ENCODE results near the gene MAPRE2.
"Not testable (repeated sequence)": the region's sequence is repeated elsewhere in the genome, so short reads cannot be mapped to it uniquely, and the experiment has no call there.

The MAPRE2 gene

DNA sequence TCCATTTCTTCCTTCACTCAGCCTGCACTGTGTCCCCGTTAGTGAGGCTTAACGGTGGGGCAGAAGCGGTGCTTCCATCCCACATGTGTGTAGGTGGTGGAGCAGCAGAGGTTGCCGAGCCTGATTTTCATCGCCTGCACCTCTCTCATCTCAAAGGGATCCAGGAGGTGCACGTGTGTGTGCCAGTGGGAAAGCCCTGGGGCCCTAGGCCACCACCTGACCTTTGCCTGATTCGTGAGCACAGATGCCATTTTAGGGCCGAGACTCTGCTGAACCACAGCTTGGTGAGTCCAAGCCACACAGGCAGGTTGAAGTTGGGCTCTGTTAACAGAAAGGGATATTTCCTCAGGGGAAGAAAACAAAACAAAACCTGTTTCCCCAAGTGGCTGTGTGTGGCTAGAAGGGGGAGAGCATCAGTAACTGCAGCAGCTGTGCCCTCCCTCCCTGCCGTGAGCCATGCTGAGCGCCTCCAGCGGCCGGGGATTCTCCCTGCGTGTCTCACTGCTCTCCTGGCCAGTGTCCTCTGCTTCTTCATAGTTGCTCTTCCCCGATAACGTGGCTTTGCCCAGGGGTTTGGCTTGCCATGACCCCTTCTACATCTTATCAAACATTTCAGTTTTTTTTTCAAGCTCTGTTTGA lies 81.5 kb downstream of the MAPRE2 start:
- DNase-seq (ENCODE audit: low read depth), result no peak

DNA sequence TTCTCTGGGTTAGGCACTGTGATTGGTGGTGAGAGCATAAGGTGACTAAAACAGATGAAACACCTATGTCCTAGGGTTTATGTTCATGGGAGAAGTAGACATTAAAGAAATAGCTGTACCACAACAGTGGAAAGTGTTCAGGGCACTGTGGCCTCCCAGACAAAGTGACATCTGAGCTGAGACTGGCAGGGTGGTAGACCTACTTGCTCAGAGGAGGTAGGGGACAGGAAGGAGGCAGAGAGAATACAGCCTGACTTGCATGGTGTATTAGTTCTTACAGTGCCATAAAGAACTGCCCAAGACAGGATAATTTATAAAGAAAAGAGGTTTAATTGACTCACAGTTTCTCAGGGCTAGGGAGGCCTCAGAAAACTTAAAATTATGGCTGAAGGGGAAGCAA lies 82.6 kb downstream of the MAPRE2 start:
- DNase-seq (ENCODE audit: low read depth), result no peak

DNA sequence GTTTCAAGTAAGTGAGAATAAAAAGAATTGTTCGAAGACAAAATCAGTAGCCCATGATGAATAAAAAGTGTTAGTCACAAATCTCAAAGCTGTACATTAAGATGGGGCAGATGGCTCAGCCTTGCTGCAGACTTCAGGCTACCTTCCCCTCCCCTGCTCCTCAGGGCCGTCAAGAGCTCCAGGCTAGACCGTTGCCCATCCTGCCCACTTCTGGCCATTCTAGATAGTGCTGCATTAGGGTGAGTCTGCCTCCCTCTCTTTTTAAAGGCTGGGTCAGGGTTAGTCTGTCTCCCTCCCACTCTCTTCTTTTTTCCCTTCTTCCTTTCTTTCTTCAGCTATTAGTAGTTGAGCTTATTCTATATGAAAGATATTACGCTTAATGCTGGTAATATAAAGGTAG lies 86.0 kb downstream of the MAPRE2 start:
- DNase-seq (ENCODE audit: low read depth), result no peak

DNA sequence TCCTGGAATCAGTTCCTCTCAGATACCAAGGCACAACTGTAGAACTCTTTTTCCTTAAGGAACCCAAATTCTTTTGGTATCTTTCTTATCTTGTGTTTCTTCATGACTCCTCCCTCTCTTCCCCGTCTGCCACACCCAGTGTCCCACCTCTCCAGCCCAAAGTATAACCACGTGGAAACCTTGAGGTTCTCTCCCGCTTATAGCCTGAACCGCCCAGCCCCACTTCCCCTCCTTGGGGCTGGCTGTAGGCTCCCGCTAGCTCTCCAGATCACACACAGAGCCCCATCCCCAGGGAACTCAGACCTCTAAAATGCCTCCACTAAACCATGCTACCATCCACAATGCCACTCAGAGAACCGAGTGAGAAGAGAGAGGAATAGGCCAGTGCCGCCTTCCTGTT lies 87.5 kb downstream of the MAPRE2 start:
- no peak for DNase-seq (ENCODE audit: low read depth)

DNA sequence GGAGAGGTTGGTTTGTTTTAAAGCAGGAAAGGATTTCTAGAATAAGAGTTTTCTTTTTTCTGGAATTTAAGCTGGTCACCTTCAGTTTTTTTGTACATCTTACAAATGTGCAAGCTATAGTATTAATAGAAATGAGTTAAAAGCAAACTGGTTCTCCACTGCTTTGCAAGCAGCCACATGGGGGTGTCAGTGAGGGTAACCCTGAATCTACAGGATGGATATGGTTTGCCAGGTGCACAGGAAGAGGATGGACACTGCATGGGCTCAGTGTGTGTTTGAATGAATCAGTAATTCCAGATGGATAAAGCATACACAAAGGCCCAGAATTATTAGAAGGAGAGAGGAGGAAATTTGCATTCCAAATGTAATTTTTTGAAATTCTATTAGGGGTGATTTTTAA lies 89.0 kb downstream of the MAPRE2 start:
- no peak for DNase-seq (ENCODE audit: low read depth)

DNA sequence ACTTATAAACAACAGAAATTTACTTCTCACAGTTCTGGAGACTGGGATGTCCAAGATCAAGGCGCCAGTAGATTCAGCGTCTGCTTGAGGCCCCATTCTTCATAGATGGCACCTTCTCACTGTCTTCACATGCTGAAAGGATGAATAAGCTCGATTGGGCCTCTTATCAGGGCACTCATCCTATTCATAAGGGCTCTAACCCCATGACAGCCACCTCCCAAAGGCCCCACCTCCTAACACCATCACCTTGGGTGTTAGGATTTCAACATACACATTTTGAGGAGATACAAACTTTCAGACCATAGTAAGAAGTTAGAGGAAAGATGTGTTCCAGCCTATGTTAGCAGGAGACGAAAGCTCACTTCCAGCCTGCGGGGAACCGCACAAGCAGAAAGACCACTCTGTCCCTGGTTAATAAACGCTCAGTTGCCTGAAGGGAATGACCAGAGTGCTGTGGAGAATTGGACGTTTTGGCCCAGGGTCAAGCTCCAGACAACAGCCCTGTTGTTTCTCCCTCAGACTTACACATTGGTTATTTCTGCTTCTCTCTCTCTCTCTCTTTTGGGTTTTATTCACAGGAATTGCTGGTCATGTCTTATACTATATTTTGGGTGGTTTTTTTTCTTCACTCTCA lies 90.3 kb downstream of the MAPRE2 start:
- DNase-seq (ENCODE audit: low read depth), result no peak

DNA sequence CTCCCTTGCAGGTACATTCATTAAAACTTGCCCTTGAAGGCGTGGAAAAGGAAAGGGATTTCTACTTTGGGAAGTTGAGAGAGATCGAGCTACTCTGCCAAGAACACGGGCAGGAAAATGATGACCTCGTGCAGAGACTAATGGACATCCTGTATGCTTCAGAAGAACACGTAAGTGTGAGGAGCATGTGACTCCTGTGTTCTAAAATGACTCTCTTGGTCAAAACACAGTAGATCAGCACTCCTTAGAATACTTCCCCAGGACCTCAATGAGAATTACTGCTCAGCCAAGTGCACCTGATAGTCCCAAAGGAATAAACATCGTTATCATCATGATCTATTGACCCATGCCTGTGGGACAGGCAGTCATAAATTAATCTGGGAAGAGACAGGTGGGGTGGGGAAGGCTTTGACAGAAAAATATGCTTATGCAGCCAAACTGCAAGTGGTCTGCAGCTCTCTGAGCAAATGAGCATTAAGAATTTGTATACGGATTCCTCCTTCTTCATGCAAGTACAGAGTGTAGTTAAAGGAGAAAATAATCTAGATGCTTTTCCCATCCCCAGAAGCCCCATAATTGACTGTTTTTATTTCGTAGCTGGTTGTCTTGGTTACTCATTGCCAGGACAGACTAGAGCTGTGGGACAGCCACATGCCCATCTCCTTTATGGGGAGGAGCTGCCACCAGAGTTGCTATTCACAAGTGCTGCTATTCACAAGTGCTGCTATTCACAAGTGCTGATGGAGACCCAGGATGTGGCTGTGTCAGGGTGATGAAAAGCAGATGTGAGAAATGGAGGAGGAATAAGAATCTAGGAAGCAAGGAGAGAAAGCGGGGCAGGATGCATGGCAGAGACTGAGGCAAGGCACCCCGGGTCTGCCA lies 91.0 kb downstream of the MAPRE2 start:
- DNase-seq (ENCODE audit: low read depth), result no peak

DNA sequence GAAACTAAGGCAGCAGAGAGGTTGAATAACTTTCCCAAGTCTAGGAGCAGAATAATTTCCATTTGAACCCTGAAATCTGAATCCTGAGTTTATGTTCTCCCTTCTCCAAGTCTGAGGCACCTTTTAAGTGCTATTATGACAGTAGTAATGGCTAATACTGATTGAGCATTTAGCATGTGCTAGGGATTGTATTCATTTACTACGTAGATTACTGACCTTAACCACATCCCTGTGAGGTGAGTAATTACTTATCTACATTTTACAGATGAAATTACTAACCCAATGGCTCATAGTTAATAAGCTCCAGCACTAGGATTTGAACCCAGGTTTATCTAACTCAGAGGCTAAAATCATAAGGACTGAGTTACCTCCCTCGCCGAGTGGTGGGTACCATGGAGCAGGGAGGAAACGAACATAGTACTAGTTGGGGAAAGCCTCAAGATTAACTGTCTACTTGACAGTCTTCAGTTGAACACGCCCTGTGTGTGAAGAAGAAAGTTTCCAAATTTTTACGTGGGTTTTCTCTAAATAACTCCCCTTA lies 93.0 kb downstream of the MAPRE2 start:
- DNase-seq (ENCODE audit: low read depth), result no peak

DNA sequence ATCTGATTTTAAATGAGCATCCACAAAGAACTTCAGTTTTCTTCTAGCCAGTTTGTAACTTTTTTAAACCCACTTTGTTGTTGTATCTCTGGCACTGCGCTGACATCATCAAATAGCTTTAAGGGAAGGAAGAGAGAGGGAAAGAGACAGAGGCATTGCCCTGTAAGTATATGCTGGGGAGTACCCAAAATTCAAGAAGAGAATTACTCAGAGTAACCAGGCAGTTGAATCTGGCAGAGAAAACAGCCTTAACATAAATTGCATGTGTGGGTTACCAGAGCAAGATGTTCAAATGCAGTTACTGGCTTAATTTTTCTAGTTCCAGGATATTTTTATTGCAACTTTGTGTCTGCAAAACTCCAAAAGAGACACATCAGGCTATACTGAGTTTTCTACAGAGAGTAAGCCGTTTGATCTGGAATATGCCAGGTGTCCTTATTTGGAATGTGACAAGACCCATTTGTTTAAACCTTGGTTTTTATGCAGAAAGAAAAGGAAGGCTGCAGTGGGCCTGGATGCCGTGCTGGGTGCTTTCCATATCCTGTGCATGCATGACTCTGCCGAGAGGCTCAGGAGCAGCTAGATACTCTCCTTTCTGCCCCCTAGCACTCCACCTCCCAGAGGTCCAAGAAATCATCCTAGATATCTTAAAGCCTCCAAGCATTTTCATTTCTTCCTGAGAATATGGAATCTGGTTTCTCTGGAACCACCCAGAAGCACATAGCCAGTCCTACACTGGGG lies 93.7 kb downstream of the MAPRE2 start:
- DNase-seq (ENCODE audit: low read depth), result no peak

DNA sequence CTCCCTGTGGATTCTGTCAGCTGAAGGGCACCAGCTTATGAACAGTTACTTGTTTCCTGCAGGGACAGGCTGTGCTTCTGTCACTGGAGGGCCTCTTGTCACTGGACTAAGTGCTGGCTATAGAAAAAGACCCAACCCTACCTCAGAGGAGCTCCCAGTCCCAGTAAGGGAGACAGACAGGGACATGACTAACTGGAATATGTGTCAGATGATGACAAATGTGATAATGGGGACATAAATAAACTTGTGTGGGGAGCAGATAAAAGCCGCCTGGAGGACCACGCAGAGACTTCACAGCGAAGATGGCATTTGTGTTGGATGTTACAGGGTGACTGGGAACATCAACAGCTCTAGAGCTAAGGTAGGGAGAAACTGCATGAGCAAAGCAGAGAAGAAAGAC lies 95.0 kb downstream of the MAPRE2 start:
- no peak for DNase-seq (ENCODE audit: low read depth)

DNA sequence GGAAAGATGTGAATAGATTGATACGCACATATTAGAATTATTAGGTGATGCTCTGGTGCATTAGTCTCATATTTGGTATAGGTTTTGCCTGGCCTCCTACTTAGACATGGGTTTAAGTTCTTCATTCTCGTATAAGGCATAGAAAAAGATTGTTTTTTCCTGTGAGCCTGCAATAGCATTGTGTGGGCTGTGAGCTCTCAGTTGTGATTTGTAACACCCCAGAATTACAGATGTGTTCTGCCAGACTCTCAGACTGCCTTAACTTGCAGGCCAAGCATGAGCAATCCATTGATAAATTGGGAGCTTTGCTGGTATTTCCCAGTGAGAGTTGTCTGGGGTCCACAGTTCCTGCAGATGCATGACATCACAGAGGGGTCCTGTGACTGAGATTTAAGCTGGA lies 95.7 kb downstream of the MAPRE2 start:
- DNase-seq (ENCODE audit: low read depth), result no peak

DNA sequence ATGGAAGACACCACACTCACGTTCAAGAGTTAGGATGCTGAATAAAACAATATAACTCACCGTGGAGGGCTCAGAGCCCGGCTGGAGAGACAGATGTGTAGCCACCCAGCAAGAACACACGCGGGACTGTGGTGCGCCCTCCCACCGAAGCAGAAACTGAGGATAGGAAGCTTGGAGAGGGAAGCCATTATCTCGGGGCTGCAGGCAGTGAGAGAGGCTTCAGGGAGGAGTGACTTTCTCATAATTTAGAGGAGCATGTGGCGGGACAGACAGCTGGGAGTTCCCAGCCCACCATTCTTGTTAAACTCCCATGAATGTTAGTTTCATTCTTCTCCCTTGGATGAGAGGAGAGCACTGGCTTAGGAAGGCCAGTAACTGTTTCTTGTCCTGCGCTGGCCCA lies 96.4 kb downstream of the MAPRE2 start:
- DNase-seq (ENCODE audit: low read depth), result no peak

DNA sequence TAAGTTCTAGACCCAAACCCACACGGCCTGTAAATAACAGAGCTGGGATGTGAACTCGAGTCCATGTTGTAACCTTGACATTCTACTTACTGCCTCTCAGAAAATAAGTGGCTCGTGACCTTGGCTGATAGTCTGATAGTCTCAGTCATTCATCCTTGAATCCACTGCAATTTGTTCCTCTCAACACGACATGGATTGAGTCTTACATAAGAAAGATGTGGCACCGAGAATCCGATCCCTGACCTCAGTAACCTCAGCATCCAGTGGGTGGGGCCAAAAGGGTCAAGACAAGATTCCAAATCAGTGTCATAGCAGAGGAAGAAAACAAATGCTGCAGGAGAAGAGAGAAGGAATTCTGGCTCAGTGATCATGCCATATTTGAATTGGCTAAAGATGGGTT lies 97.6 kb downstream of the MAPRE2 start:
- no peak for DNase-seq (ENCODE audit: low read depth)

DNA sequence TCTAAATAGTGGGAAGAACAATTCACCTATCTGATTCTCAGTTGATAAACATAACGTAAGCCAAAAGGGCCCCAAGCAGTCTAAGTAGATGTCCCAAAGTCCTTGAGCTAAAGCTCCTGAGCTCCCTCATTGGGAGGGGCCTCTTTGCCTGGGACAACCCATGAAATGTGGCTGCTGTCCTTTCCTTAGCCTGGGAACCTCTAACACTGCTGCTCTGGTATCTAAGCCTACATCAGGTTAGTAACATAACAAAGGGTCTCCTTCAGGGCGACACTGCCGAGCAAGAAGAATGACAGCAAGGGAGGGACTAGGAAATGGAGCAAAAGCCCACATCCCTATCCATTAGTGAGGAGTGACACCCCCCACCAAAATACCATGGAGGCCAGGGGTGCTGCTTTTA lies 98.3 kb downstream of the MAPRE2 start:
- DNase-seq (ENCODE audit: low read depth), result no peak

DNA sequence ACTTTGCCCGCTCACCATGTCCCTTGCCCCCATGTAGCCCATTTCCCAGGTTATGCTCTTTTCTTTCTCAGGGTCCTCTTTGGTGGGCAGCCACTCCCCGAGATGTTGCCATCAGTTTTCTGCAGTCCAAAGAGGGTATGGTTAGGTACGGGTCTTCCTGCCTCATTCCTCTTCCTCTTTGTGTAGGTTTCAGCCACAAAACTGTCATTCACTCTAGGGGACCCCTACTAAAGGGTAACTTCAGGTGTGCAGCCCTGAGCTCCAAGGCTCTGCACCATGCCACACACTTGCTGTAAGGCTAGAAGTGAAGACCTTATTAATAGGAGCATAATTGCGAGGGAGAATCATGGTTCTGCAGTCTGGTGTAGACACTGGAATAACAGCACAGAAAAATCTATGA lies 99.9 kb downstream of the MAPRE2 start:
- DNase-seq (ENCODE audit: low read depth), result no peak

DNA sequence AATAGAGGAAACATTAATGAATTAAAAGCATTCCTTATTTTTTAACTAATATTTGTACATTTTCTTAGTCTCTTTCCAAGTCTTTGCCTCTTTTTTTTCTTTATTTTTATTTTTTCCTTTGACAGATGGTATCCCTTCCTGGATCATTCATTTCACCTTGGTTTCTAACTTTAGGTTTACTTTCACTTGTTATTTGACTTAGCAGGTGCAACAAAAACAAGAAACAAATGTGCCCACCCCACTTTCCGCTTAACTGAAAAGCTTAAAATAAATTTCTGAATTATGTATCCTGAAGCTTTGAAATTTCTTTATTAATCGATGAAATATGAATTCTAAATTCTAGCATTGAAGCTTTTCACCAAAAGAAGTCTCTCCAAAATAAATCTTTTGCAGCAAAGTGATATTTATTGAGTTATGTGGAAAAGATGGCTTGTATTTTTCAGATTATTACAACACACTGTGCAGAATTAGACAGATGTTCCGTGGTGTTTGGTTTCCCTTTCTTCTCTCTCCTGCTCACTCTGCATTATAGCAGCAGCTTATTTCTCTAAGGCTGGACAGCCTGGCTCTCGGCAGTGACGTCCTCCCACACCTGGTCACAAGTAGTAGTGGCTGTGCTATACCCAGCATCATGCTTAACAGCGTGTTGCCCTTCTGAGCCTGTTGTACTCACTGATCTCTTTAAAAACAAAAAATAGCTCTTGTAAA lies 100.5 kb downstream of the MAPRE2 start:
- no peak for DNase-seq (ENCODE audit: low read depth)

DNA sequence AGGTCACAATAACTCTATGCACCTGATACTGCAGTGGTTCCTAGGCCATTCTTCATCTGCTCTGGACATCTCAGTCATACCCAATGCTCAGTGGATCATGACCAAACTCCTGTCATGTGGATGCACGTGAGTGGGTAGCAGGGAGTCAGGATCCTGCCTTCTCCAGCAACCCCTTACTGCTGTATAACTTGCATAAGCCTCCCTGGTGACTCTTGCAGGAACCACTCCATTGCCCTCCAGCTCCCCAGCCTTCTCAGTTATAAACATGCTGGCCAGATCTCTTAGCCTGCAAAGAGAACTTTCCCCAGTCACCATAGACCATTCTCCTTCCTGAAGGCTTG lies 101.0 kb downstream of the MAPRE2 start:
- no peak for DNase-seq (ENCODE audit: low read depth)

DNA sequence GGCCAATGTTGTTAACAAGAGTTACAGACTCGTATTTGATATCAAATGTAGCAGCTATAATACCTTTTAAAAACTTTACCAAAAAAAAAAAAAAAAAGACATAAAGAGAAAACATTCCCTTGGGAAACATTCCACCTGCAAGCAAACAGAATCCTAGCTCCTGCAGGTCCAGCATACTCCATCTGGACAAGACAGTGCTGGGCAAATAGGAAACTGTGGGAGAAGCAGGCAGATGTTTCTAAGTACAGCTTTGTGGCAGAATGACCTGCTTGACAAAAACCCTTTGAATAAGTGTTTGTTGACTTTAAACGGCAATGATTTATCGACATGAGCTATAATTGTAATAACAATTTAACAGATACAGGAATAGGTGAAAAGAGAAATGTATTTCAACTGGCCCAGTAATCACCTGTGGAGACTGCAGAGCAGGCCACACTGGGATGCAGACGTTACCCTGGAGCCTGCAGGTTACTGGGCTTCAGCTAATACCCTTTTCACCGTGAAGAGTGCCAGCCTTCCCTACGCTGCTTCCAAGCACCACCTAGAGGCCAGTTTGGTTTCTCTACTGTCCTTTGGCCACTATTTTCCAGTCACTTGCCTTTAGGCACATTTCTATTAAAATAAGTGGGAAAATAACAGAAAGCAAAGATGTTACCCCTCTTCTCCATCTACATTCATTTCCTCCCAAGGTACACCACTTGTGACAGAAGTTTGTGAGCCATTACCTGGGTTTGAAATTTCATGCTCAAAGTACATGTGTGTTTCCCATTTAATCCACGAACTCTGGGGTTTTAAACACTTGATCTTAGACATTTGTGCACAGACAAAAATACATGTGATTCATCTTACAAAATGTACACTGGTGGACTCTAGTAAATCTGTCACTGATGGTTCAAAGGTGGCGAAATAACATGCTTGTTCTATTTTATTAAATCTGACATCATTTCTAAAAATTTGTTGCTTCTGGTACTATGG lies 102.7 kb downstream of the MAPRE2 start:
- DNase-seq (ENCODE audit: low read depth), result peak; percentile 8

DNA sequence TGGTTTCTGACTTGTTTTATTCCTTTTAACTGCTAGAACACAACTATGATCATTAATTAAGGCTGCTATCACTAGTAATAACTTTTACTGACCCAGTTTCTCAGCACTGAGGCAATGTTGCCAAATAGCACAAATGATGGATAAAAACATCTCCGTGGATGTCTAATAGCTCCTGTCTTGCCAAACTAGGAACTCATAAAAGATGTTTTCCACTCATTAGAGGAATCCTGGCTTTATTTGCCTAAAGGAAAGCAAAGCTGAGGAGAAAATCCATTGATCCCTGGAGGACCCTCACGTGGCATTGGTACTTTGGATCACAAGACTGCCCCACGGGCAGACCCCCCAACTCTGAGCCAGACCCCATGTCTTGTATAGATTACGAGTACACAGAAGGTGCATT lies 103.5 kb downstream of the MAPRE2 start:
- no peak for DNase-seq (ENCODE audit: low read depth)

DNA sequence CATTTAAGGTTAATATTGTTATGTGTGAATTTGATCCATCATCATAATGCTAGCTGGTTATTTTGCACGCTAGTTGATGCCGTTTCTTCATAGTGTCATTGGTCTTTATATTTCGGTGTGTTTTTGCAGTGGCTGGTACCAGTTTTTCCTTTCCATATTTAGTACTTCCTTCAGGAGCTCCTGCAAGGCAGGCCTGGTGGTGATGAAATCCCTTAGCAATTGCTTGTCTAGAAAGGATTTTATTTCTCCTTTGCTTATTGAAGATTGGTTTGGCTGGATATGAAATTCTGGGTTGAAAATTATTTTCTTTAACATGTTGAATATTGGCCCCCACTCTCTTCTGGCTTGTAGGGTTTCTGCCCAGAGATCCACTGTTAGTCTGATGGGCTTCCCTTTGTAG lies 109.0 kb downstream of the MAPRE2 start:
- not testable (repeated sequence) for DNase-seq (ENCODE audit: low read depth)

Measured in HS-27A (cell line).